DOHH2 (cell line): ENCODE results near the gene NLRP8.

Source experiments
- H3F3A ChIP-seq: fragments of 200-600 bp; sonication (generic), shearing (Covaris generic); 2 replicates; pipeline ENCODE4 v1.6.0; 2016; ENCODE audit warnings: antibody characterized with exemption, mild to moderate bottlenecking; ENCODE audit not compliant: control insufficient read depth, insufficient read depth
- H3K27ac ChIP-seq: fragments of 200-600 bp; sonication (generic); 2 replicates; pipeline ENCODE4 v1.5.1; 2014; ENCODE audit warnings: low read depth, mild to moderate bottlenecking, low read length, moderate library complexity
- H3K27me3 ChIP-seq: fragments of 200-600 bp; sonication (generic); 2 replicates; pipeline ENCODE4 v1.6.1; 2014; ENCODE audit warnings: mild to moderate bottlenecking, low read length, mixed read lengths; ENCODE audit not compliant: control insufficient read depth
- H3K36me3 ChIP-seq: fragments of 200-600 bp; sonication (generic); 2 replicates; pipeline ENCODE4 v1.6.1; 2014; ENCODE audit warnings: mild to moderate bottlenecking, low read length, moderate library complexity, mixed read lengths; ENCODE audit not compliant: control insufficient read depth
- H3K4me1 ChIP-seq: fragments of 200-600 bp; sonication (generic); 2 replicates; pipeline ENCODE4 v1.6.1; 2014; ENCODE audit warnings: mild to moderate bottlenecking, low read length, mixed read lengths; ENCODE audit not compliant: control insufficient read depth
- H3K4me2 ChIP-seq: fragments of 200-600 bp; sonication (generic); 2 replicates; pipeline ENCODE4 v1.6.0; 2014; ENCODE audit warnings: mild to moderate bottlenecking, low read length, moderate library complexity
- H3K4me3 ChIP-seq: fragments of 200-600 bp; sonication (generic); 2 replicates; pipeline ENCODE4 v1.5.1; 2014; ENCODE audit warnings: mild to moderate bottlenecking, low read length, mixed read lengths
- H3K79me2 ChIP-seq: fragments of 200-600 bp; sonication (generic); 2 replicates; pipeline ENCODE4 v1.6.1; 2014; ENCODE audit warnings: mild to moderate bottlenecking, low read length, mixed read lengths; ENCODE audit not compliant: control insufficient read depth
- H3K9me2 ChIP-seq: fragments of 200-600 bp; sonication (generic); replicated peaks from 2 replicates; pipeline ENCODE4 v1.6.1; 2014; ENCODE audit warnings: mild to moderate bottlenecking, low read length, mixed read lengths; ENCODE audit not compliant: control insufficient read depth
- H3K9me3 ChIP-seq: fragments of 200-600 bp; sonication (generic); 2 replicates; pipeline ENCODE4 v1.6.1; 2014; ENCODE audit warnings: antibody characterized with exemption, low read length, mixed read lengths; ENCODE audit not compliant: control insufficient read depth, insufficient read depth
- H4K20me1 ChIP-seq: fragments of 200-600 bp; sonication (generic); 2 replicates; pipeline ENCODE4 v1.6.0; 2014; ENCODE audit warnings: low read depth, mild to moderate bottlenecking, antibody characterized with exemption, low read length, moderate library complexity; ENCODE audit not compliant: control insufficient read depth, insufficient read depth
- EZH2phosphoT487 ChIP-seq: fragments of 200-600 bp; sonication (generic); IDR thresholded peaks from 2 replicates; pipeline ENCODE4 v1.6.1; 2017; ENCODE audit warnings: borderline replicate concordance, mild to moderate bottlenecking, antibody characterized with exemption, low read length, moderate library complexity, mixed read lengths
- TF ChIP-seq, protein P1 (sequence below): fragments of 200-600 bp; sonication (generic); IDR thresholded peaks from one replicate; pipeline ENCODE4 v1.5.1; 2014; ENCODE audit warnings: antibody characterized with exemption, mild to moderate bottlenecking, low read depth, low read length; ENCODE audit not compliant: poor library complexity, severe bottlenecking

The NLRP8 gene

DNA sequence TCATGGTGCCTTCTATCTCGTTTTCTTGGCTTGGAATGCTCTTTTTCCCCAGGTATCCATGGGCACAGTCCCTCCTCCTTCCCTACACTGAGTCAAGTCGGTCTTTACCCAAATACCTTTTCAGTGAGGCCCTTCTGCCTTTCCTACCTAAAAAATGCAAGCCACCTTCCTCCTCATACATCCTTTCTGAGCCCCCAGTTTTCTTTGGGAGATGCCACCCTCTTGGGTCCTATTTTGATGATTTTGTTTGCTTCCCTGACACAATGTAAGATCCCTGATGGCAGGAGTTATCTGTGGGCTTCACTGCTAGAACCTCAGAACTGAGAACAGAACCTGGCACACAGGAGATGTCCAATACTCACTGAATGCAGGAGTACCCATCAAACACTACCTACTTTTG lies 37.8 kb upstream of the NLRP8 start:
- no peaks in the 10 kb centered on the region for H3K9me2 ChIP-seq
- TF ChIP-seq, protein P1, sequence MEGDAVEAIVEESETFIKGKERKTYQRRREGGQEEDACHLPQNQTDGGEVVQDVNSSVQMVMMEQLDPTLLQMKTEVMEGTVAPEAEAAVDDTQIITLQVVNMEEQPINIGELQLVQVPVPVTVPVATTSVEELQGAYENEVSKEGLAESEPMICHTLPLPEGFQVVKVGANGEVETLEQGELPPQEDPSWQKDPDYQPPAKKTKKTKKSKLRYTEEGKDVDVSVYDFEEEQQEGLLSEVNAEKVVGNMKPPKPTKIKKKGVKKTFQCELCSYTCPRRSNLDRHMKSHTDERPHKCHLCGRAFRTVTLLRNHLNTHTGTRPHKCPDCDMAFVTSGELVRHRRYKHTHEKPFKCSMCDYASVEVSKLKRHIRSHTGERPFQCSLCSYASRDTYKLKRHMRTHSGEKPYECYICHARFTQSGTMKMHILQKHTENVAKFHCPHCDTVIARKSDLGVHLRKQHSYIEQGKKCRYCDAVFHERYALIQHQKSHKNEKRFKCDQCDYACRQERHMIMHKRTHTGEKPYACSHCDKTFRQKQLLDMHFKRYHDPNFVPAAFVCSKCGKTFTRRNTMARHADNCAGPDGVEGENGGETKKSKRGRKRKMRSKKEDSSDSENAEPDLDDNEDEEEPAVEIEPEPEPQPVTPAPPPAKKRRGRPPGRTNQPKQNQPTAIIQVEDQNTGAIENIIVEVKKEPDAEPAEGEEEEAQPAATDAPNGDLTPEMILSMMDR = no peak
- TF ChIP-seq EZH2phosphoT487 = no peak
- H3F3A ChIP-seq = no peaks in the 10 kb centered on the region
- no peaks in the 10 kb centered on the region for H3K9me3 ChIP-seq
- no peak overlapping the region for H3K27ac ChIP-seq
- H3K27me3 ChIP-seq = 0 out of 2 replicates have a peak, but pooled peaks cover 4% of the 10 kb centered on the region
- H3K4me2 ChIP-seq = no peak overlapping the region
- no peaks in the 10 kb centered on the region for H3K79me2 ChIP-seq
- no peak overlapping the region for H3K4me3 ChIP-seq
- H3K36me3 ChIP-seq = no peaks in the 10 kb centered on the region
- H4K20me1 ChIP-seq = no peaks in the 10 kb centered on the region
- H3K4me1 ChIP-seq = no peaks in the 10 kb centered on the region

DNA sequence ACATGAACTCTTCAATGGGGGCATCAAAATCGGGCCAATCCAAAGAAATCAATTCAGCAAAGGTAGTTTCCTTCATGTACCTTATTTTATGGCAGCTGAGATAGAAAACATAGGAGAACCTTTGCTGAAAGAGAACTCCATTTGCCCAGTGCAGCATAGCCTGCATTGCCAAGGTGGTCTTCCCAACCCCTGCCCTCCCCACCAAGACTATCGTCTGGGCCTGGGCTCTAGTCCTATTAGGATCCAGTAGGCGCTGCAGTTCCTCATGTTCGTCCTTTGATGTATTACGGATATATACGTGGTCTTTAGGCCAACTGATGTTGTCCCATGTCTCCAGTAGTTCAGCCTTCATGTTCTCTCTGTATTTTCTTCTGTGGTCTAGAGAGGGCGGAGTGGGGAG lies 34.7 kb upstream of the NLRP8 start:
- Histone ChIP-seq H4K20me1 (no peaks in the 10 kb centered on the region), H3K9me3 (no peaks in the 10 kb centered on the region), H3K36me3 (no peaks in the 10 kb centered on the region), H3K27ac (no peak overlapping the region), H3K4me2 (no peak overlapping the region), H3K9me2 (no peaks in the 10 kb centered on the region), H3K27me3 (0 out of 2 replicates have a peak, but pooled peaks cover 4% of the 10 kb centered on the region), H3K4me1 (no peaks in the 10 kb centered on the region), H3F3A (no peaks in the 10 kb centered on the region), H3K79me2 (no peaks in the 10 kb centered on the region), H3K4me3 (no peak overlapping the region)
- TF ChIP-seq EZH2phosphoT487 = no peak
- TF ChIP-seq, protein P1 = no peak

DNA sequence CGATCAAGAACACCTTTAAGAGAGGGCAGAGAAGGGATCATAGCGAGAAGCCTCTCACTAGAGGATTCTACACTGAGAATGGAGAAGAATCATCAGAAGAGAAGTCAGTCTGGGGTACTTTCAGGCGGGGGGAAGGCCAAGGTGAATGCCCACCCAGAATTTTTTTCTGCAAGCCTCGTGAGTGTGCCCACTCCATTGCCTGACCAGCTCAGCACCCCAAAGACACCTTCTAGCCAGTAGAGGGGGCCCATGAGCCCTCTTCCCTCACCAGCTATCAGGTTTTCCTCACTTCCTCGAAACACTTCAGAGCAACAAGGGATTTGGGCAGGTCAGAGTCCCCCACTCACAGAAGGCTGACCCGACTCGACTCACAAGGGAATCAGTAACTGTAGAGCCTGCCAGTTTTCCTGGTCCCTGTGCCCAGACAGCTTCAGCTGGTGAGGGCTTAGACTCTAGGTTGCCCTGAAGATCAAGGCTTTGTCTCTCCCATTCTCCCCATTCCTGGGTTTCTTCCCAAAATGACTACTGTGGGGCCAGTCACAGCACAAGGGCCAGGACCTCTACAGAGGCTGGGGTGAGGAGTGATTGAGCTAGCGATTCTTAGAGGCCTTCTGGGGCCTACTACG lies 33.9 kb upstream of the NLRP8 start:
- Histone ChIP-seq H3K9me2 (no peaks in the 10 kb centered on the region), H4K20me1 (no peaks in the 10 kb centered on the region), H3K4me2 (no peak overlapping the region), H3K27me3 (0 out of 2 replicates have a peak, but pooled peaks cover 4% of the 10 kb centered on the region), H3K4me1 (no peaks in the 10 kb centered on the region), H3K36me3 (no peaks in the 10 kb centered on the region), H3F3A (no peaks in the 10 kb centered on the region), H3K4me3 (no peak overlapping the region), H3K9me3 (no peaks in the 10 kb centered on the region), H3K27ac (no peak overlapping the region), H3K79me2 (no peaks in the 10 kb centered on the region)
- TF ChIP-seq, protein P1 = peak; percentile 69
- no peak for TF ChIP-seq EZH2phosphoT487
